Kidney glomerular epithelial cell (primary cell): Measurements from ENCODE around the gene RUBCNL.
A peak's percentile ranks its signal among the peaks of the same experiment; 100 is the strongest.

Experiments used
- DNase-seq: peaks from one replicate; lab custom pipeline; 2025; lab: John Stamatoyannopoulos, UW

Gene RUBCNL

GRCh38 chr13:46341112-46341711 is 45.8 kb downstream of the RUBCNL start:
- peak; percentile 72 for DNase-seq

- DNase-seq = no peak
Observed at GRCh38 chr13:46340631-46341111, 46.4 kb downstream of the RUBCNL start.

GRCh38 chr13:46340011-46340410 is 47.0 kb downstream of the RUBCNL start:
- DNase-seq = no peak

- peak; percentile 97 for DNase-seq
Observed at GRCh38 chr13:46339035-46339666, 47.9 kb downstream of the RUBCNL start.

GRCh38 chr13:46337700-46338099 is 49.4 kb downstream of the RUBCNL start:
- no peak for DNase-seq

- DNase-seq = no peak
Observed at GRCh38 chr13:46334035-46334822, 52.8 kb downstream of the RUBCNL start.

- no peak for DNase-seq
Observed at GRCh38 chr13:46332772-46333171, 54.3 kb downstream of the RUBCNL start.

GRCh38 chr13:46329624-46330023 is 57.4 kb downstream of the RUBCNL start:
- no peak for DNase-seq

- no peak for DNase-seq
Observed at GRCh38 chr13:46327246-46327645, 59.8 kb downstream of the RUBCNL start.

GRCh38 chr13:46324976-46325375 is 62.1 kb downstream of the RUBCNL start:
- DNase-seq = no peak

GRCh38 chr13:46321494-46322225 is 65.4 kb downstream of the RUBCNL start:
- DNase-seq = peak; percentile 24

- DNase-seq = no peak
Observed at GRCh38 chr13:46320821-46321220, 66.2 kb downstream of the RUBCNL start.

- DNase-seq = no peak
Observed at GRCh38 chr13:46320406-46320805, 66.6 kb downstream of the RUBCNL start.

- no peak for DNase-seq
Observed at GRCh38 chr13:46318986-46319385, 68.1 kb downstream of the RUBCNL start.

GRCh38 chr13:46317120-46317519 is 69.9 kb downstream of the RUBCNL start:
- DNase-seq = no peak

GRCh38 chr13:46315491-46316075 is 71.5 kb downstream of the RUBCNL start:
- no peak for DNase-seq

GRCh38 chr13:46315036-46315435 is 72.0 kb downstream of the RUBCNL start:
- no peak for DNase-seq

- no peak for DNase-seq
Observed at GRCh38 chr13:46314587-46314986, 72.5 kb downstream of the RUBCNL start.

GRCh38 chr13:46313432-46314257 is 73.4 kb downstream of the RUBCNL start:
- no peak for DNase-seq

GRCh38 chr13:46313024-46313423 is 74.0 kb downstream of the RUBCNL start:
- no peak for DNase-seq

- no peak for DNase-seq
Observed at GRCh38 chr13:46311217-46311616, 75.8 kb downstream of the RUBCNL start.
